Umbilical cord (tissue), 2 donors: ENCODE measurements around the gene MAGEB6B. TPM values are rescaled to one million over a fixed set of nuclear protein-coding genes. Genes with fewer than 3 reads are reported as not detected.
"Not testable (repeated sequence)": the region's sequence is repeated elsewhere in the genome, so short reads cannot be mapped to it uniquely, and the experiment has no call there.

Experiments
- DNase-seq: peaks from one replicate; pipeline ENCODE4 v3.0.0-alpha.2; 2015; ENCODE audit warnings: low spot score
- total RNA-seq: library from RNA; depleted of rRNA; stranded (reverse); fragments of >200 nt; gene quantifications from one replicate; pipeline ENCODE4 v1.2.3, GENCODE V29; 2014; ENCODE audit warnings: low replicate concordance; ENCODE audit not compliant: insufficient read depth

The MAGEB6B gene
- total RNA-seq = not detected

GRCh38 chrX:26160301-26160700 lies at the start of gene MAGEB6B:
Gene MAGEB6B (plus strand): TSS chrX:26160601. CDS start chrX:26160601, 0 bp downstream.
- DNase-seq = no peak

GRCh38 chrX:26138274-26138673 lies 22.1 kb upstream of the MAGEB6B start, which contains the start of gene MAGEB18:
Gene MAGEB18 (plus strand): TSS chrX:26138343. CDS start chrX:26138986, 643 bp downstream.
- DNase-seq = no peak

GRCh38 chrX:26146024-26146423 lies 14.4 kb upstream of the MAGEB6B start:
- DNase-seq = peak; percentile 0

- no peak for DNase-seq
Observed at GRCh38 chrX:26192204-26192603, 31.8 kb downstream of the MAGEB6B start, which contains the start of gene MAGEB6. Gene MAGEB6 (plus strand): TSS chrX:26192440. CDS start chrX:26193847, 1,407 bp downstream.

GRCh38 chrX:26203561-26203960 lies 43.2 kb downstream of the MAGEB6B start:
- no peak for DNase-seq

GRCh38 chrX:26204717-26205116 lies 44.3 kb downstream of the MAGEB6B start:
- not testable (repeated sequence) for DNase-seq

- DNase-seq = no peak
Observed at GRCh38 chrX:26208012-26208411, 47.6 kb downstream of the MAGEB6B start.

Other genes starting within 250 kb of the MAGEB6B start
- not detected for gene MAGEB18, start 22.3 kb upstream of the MAGEB6B start, total RNA-seq
- not detected for gene MAGEB6, start 31.8 kb downstream of the MAGEB6B start, total RNA-seq
- not detected for gene MAGEB5, start 55.6 kb downstream of the MAGEB6B start, total RNA-seq